GM12873 (cell line): ENCODE data around the gene REPIN1.

ENCODE experiments used
- TF ChIP-seq, protein P1 (sequence below): IDR thresholded peaks from 2 replicates; pipeline ENCODE4 v1.5.1; 2012; ENCODE audit warnings: low read depth, mild to moderate bottlenecking, moderate library complexity, low read length, control low read depth; ENCODE audit not compliant: insufficient read depth; ENCODE audit errors: missing control alignments

Gene REPIN1

GRCh38 chr7:150404172-150404804, 35.7 kb downstream of the REPIN1 start:
- TF ChIP-seq, protein P1, sequence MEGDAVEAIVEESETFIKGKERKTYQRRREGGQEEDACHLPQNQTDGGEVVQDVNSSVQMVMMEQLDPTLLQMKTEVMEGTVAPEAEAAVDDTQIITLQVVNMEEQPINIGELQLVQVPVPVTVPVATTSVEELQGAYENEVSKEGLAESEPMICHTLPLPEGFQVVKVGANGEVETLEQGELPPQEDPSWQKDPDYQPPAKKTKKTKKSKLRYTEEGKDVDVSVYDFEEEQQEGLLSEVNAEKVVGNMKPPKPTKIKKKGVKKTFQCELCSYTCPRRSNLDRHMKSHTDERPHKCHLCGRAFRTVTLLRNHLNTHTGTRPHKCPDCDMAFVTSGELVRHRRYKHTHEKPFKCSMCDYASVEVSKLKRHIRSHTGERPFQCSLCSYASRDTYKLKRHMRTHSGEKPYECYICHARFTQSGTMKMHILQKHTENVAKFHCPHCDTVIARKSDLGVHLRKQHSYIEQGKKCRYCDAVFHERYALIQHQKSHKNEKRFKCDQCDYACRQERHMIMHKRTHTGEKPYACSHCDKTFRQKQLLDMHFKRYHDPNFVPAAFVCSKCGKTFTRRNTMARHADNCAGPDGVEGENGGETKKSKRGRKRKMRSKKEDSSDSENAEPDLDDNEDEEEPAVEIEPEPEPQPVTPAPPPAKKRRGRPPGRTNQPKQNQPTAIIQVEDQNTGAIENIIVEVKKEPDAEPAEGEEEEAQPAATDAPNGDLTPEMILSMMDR = no peak

DNA sequence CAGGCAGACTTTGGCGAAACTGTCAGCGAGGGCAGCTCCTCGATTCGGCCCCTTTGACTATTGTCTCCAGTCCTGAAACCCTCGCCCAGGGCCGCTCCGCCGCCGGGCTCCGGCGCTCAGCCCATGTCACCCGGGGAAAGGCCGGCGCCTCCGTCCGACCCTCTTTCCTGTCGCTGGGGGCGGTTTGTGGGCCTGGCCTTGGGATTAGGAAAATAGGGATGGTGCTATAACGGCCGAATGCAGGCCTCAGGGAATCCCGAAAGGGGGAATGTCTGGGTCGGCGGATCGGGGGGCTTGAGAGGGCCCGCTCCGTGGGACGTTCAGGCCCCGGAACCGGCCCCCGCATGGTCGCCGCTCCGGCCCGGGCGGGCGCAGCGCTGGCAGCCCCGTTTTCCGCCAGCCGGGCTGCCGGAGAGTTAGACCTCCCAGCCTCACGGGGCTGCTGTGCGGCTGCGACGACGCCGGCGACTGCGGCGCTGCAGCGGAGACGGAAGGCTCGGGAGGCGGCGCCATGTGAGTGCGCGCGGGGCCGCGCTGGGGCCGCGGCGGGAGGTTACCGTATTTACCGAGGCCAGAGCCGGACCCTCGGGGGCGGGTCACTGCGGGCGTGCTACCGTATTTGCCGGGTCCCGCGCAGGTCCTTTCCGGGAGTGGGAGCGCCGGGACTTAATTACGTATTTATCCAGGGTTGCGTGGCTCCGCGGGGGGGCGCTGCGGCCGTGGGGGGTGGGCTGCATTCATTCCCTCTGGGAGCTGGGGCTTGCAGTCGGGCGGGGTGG, 36.4 kb downstream of the REPIN1 start:
- TF ChIP-seq, protein P1 = peak; percentile 35

DNA sequence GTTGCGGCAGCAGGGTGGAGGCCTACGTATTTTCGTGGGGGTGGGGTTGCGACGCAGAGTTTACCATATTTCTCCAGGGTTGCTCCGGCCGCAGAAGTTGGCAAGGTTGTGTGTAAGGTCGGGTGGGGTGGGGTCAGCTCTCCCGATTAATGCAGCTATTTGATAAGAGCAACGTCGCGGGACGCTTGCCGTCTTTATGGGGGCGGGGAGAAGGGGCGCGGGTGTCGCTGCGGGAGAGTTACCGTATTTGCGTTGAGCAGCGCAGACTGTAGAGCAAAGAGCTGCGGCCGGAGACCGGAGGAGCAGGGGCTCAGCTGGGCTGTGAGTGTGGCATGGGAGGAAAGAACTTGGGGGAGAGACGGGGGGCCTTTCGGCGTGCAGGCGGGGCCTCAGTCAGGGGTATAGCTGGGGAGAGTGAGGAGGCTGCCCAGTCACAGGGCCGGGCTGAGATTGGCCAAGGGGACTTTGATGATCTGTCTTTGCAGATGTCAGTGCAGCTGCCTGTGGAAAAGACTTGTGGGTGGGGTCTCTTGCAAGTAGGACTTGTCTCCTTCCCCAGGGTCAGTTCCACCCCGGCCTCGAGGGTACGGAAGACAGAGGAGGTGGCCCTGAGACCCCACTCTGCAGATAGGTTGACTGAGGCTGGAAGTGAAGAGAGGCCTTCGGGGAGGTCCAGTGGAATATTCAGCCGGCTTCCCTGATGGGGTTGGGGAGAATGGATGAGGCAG, 37.1 kb downstream of the REPIN1 start:
- TF ChIP-seq, protein P1 = no peak

DNA sequence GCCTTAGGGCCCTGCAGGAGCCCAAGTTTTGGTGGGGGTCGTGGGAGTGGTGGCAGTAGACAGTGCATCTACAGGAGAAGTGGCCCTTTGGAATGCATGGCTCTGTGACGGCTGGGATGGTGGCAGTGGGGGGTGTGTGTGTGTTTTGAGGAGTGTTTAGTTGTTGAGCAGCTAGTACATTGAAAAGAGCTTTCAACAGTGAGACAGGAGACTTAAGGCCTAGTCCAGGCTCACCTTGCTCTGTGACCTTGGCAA, 37.6 kb downstream of the REPIN1 start:
- TF ChIP-seq, protein P1 = no peak

GRCh38 chr7:150406567-150407421, 38.2 kb downstream of the REPIN1 start:
- TF ChIP-seq, protein P1 = no peak

GRCh38 chr7:150407588-150408392, 39.2 kb downstream of the REPIN1 start:
- TF ChIP-seq, protein P1 = no peak
